ENCODE measurements around the gene ACCSL. TPM values are rescaled to one million over a fixed set of nuclear protein-coding genes. Genes with fewer than 3 reads are reported as not detected.

Gene ACCSL
- total RNA-seq, 1 donor from 2014 or later, result not detected

DNA sequence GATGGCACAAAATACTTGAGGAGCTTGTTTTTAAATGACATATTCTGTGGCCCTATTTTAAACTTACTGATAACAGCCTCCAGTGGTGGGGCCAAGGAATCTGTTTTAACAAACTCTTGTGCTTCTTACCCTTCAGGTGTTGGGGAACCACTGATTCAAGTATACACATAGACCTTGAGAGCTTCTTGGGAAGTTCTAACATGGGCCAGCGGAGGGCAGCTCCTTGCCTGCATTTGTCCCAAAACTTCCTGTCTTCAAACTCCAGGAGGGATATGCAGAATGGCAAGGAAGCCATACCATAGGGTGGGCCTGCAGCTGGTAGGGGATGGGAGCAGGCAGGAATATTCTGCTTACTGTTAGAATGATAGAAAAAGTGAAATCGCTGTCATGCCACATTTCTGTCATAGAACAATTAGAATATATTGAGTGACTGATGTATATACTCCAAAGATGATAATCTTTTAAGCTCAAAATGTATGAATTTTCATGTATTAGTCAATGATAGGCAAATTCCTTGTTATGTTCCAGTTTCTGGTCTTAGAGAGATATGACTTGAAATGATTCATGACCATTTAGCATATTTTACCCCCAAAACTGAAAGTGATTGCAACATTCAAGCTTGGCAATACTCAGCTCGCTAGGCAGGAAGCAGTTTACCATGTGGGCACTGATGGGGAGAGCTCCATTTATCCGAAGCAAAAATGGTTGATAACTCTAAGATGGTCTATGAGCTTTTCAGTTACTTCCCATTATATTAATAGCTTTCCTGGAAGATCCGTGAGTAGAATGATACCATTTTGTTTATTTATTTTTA lies 56.9 kb downstream of the ACCSL start:
- H3K36me3 Mint-ChIP-seq, result peaks cover 17% of the 10 kb centered on the region
- TF ChIP-seq, protein P1, sequence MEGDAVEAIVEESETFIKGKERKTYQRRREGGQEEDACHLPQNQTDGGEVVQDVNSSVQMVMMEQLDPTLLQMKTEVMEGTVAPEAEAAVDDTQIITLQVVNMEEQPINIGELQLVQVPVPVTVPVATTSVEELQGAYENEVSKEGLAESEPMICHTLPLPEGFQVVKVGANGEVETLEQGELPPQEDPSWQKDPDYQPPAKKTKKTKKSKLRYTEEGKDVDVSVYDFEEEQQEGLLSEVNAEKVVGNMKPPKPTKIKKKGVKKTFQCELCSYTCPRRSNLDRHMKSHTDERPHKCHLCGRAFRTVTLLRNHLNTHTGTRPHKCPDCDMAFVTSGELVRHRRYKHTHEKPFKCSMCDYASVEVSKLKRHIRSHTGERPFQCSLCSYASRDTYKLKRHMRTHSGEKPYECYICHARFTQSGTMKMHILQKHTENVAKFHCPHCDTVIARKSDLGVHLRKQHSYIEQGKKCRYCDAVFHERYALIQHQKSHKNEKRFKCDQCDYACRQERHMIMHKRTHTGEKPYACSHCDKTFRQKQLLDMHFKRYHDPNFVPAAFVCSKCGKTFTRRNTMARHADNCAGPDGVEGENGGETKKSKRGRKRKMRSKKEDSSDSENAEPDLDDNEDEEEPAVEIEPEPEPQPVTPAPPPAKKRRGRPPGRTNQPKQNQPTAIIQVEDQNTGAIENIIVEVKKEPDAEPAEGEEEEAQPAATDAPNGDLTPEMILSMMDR (IDR thresholded peaks at IDR 0.05), result no peak
- TF ChIP-seq EZH2phosphoT487 (IDR thresholded peaks at IDR 0.05), result no peak
- TF ChIP-seq EZH2 (IDR thresholded peaks at IDR 0.05), result no peak

GRCh38 chr11:44108260-44108659 lies 60.5 kb downstream of the ACCSL start:
- Histone ChIP-seq H3K4me3 (no peak overlapping the region), H4K20me1 (ENCODE audit: low read depth) (peaks cover 32% of the 10 kb centered on the region), H3K27ac (no peak overlapping the region), H3K36me3 (peaks cover 10% of the 10 kb centered on the region), H3K9me3 (ENCODE audit: low read depth) (no peaks in the 10 kb centered on the region), H3K4me2 (no peak overlapping the region), H3K79me2 (ENCODE audit: low read depth) (peaks cover 4% of the 10 kb centered on the region), H2AFZ (replicated peaks) (no peak overlapping the region), H3K4me1 (peaks cover 2% of the 10 kb centered on the region), H3K27me3 (no peaks in the 10 kb centered on the region), H3K9ac (no peak overlapping the region), H3F3A (ENCODE audit: low read depth) (peaks cover 4% of the 10 kb centered on the region)
- H3K9me3 Mint-ChIP-seq, result no peaks in the 10 kb centered on the region
- H3K4me3 Mint-ChIP-seq, result no peak overlapping the region
- peaks cover 2% of the 10 kb centered on the region for H3K27me3 Mint-ChIP-seq (ENCODE audit: insufficient read depth, low read depth)
- TF ChIP-seq EZH2phosphoT487 (IDR thresholded peaks at IDR 0.05) (no peak), EZH2 (IDR thresholded peaks at IDR 0.05) (no peak)
- TF ChIP-seq, protein P1 (IDR thresholded peaks at IDR 0.05), result no peak
- peaks cover 17% of the 10 kb centered on the region for H3K36me3 Mint-ChIP-seq
- peaks cover 6% of the 10 kb centered on the region for H3K4me1 Mint-ChIP-seq
- no peak overlapping the region for H3K27ac Mint-ChIP-seq
- no peak for DNase-seq (ENCODE audit: low spot score)

More for the DNA sequence above, 56.9 kb downstream of the ACCSL start:
- no peak overlapping the region for H2AFZ ChIP-seq (replicated peaks)
- H3K9ac ChIP-seq, result no peak overlapping the region
- no peaks in the 10 kb centered on the region for H3K9me3 ChIP-seq (ENCODE audit: low read depth)
- Mint-ChIP-seq H3K27ac (no peak overlapping the region), H3K4me3 (no peak overlapping the region), H3K27me3 (ENCODE audit: insufficient read depth, low read depth) (peaks cover 2% of the 10 kb centered on the region), H3K9me3 (no peaks in the 10 kb centered on the region), H3K4me1 (no peaks in the 10 kb centered on the region)
- H3K27me3 ChIP-seq, result no peaks in the 10 kb centered on the region
- no peak overlapping the region for H3K27ac ChIP-seq
- no peak for DNase-seq (ENCODE audit: low spot score)
- peaks cover 40% of the 10 kb centered on the region for H4K20me1 ChIP-seq (ENCODE audit: low read depth)
- H3K4me3 ChIP-seq, result no peak overlapping the region
- peaks cover 1% of the 10 kb centered on the region for H3F3A ChIP-seq (ENCODE audit: low read depth)
- H3K79me2 ChIP-seq (ENCODE audit: low read depth), result peaks cover 14% of the 10 kb centered on the region
- no peaks in the 10 kb centered on the region for H3K36me3 ChIP-seq
- H3K4me2 ChIP-seq, result no peak overlapping the region
- H3K4me1 ChIP-seq, result no peaks in the 10 kb centered on the region

Other genes starting within 250 kb of the ACCSL start
- gene ALKBH3, start 167.2 kb upstream of the ACCSL start, total RNA-seq (ENCODE audit: low replicate concordance), result 21.7 and 37.4 TPM in 2 replicates
- gene C11orf96, start 105.3 kb upstream of the ACCSL start, total RNA-seq (ENCODE audit: low replicate concordance), result 0.32 and 5.4 TPM in 2 replicates
- gene ACCS, start 18.3 kb downstream of the ACCSL start, total RNA-seq (ENCODE audit: low replicate concordance), result 7.0 and 10.4 TPM in 2 replicates
- gene EXT2, start 47.7 kb downstream of the ACCSL start, total RNA-seq (ENCODE audit: low replicate concordance), result 70.4 and 89.4 TPM in 2 replicates

Measured in neural progenitor cell (in vitro differentiated cells).